Thyroid gland (tissue), 4 donors: ENCODE results near the gene MT1E.

Experiments
- POLR2A ChIP-seq, 2 donors: fragments of 450-650 bp; IDR thresholded peaks; one replicate each; pipeline ENCODE4 v1.6.1; 2017; ENCODE audit warnings: antibody characterized with exemption in 2 of 2, mild to moderate bottlenecking in 2 of 2, moderate library complexity in 1 of 2
- TF ChIP-seq, protein P1 (sequence below), 6 experiments: fragments of 200-600 bp in 3 of 6; fragments of 450-650 bp in 3 of 6; sonication (generic) in 3 of 6; IDR thresholded peaks; one replicate each; pipeline ENCODE4 v1.5.1; 2016 to 2019; ENCODE audit warnings: antibody characterized with exemption in 6 of 6, mild to moderate bottlenecking in 2 of 6, inconsistent platforms in 1 of 6, moderate library complexity in 1 of 6

DNA sequence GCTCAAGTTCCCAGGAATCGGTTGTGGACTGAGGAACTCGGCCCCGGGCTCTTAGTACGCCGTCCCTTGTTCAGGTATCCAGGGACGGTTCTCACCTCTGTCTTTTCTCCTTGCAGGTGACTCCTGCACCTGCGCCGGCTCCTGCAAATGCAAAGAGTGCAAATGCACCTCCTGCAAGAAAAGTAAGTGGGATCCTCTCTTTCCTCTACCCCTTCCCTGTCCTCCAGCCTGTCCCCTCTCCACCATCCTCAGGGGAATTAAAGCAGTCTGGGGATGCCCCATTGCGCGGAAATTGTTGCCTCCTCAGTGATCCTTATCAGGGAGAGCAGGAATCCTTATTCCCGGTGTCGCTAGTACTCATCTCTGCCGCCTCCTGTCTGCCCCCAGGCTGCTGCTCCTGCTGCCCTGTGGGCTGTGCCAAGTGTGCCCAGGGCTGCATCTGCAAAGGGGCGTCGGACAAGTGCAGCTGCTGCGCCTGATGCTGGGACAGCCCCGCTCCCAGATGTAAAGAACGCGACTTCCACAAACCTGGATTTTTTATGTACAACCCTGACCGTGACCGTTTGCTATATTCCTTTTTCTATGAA lies 16.6 kb upstream of the MT1E start:
- TF ChIP-seq, protein P1, sequence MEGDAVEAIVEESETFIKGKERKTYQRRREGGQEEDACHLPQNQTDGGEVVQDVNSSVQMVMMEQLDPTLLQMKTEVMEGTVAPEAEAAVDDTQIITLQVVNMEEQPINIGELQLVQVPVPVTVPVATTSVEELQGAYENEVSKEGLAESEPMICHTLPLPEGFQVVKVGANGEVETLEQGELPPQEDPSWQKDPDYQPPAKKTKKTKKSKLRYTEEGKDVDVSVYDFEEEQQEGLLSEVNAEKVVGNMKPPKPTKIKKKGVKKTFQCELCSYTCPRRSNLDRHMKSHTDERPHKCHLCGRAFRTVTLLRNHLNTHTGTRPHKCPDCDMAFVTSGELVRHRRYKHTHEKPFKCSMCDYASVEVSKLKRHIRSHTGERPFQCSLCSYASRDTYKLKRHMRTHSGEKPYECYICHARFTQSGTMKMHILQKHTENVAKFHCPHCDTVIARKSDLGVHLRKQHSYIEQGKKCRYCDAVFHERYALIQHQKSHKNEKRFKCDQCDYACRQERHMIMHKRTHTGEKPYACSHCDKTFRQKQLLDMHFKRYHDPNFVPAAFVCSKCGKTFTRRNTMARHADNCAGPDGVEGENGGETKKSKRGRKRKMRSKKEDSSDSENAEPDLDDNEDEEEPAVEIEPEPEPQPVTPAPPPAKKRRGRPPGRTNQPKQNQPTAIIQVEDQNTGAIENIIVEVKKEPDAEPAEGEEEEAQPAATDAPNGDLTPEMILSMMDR (IDR thresholded peaks at IDR 0.05) = no peak
- TF ChIP-seq POLR2A (IDR thresholded peaks at IDR 0.05) = no peak
